Liver (tissue), 3 donors: ENCODE data around the gene PDCD7.

Source experiments
- EGR1 ChIP-seq, 2 donors: IDR thresholded peaks; 2 replicates each; pipeline ENCODE4 v1.6.1; 2016 to 2018; ENCODE audit warnings: antibody characterized with exemption in 2 of 2, low read depth in 2 of 2
- FOXA2 ChIP-seq: IDR thresholded peaks from 2 replicates; pipeline ENCODE4 v1.6.1; 2016; ENCODE audit warnings: antibody characterized with exemption
- JUND ChIP-seq, 2 donors: IDR thresholded peaks; 2 replicates each; pipeline ENCODE4 v1.6.1; 2016; ENCODE audit warnings: antibody characterized with exemption in 2 of 2
- MAX ChIP-seq: IDR thresholded peaks from 2 replicates; pipeline ENCODE4 v1.6.1; 2016; ENCODE audit warnings: antibody characterized with exemption
- RAD21 ChIP-seq, 2 donors: IDR thresholded peaks; 2 replicates each; pipeline ENCODE4 v1.6.1; 2016; ENCODE audit warnings: antibody characterized with exemption in 2 of 2, mild to moderate bottlenecking in 2 of 2
- REST ChIP-seq: IDR thresholded peaks from 2 replicates; pipeline ENCODE4 v1.6.1; 2016; ENCODE audit warnings: antibody characterized with exemption, mild to moderate bottlenecking
- SP1 ChIP-seq: IDR thresholded peaks from 2 replicates; pipeline ENCODE4 v1.6.1; 2018; ENCODE audit warnings: antibody characterized with exemption, mild to moderate bottlenecking
- TAF1 ChIP-seq: conservative IDR thresholded peaks from 2 replicates; pipeline ENCODE4 v1.6.1; 2016; ENCODE audit warnings: antibody characterized with exemption, mild to moderate bottlenecking
- YY1 ChIP-seq: IDR thresholded peaks from 2 replicates; pipeline ENCODE4 v1.6.1; 2016; ENCODE audit warnings: antibody characterized with exemption, mild to moderate bottlenecking
- TF ChIP-seq, protein P1 (sequence below): fragments of 150-350 bp; IDR thresholded peaks from 2 replicates; pipeline ENCODE4 v1.5.1; 2017; ENCODE audit warnings: improper control_type of control experiment, low read depth, low read length; ENCODE audit not compliant: missing input control
- TF ChIP-seq, protein P2 (sequence below): IDR thresholded peaks from 2 replicates; pipeline ENCODE4 v1.6.1; 2016; ENCODE audit warnings: antibody characterized with exemption
- donor health status: healthy.
- donor health status: healthy.

- TF ChIP-seq, protein P1, sequence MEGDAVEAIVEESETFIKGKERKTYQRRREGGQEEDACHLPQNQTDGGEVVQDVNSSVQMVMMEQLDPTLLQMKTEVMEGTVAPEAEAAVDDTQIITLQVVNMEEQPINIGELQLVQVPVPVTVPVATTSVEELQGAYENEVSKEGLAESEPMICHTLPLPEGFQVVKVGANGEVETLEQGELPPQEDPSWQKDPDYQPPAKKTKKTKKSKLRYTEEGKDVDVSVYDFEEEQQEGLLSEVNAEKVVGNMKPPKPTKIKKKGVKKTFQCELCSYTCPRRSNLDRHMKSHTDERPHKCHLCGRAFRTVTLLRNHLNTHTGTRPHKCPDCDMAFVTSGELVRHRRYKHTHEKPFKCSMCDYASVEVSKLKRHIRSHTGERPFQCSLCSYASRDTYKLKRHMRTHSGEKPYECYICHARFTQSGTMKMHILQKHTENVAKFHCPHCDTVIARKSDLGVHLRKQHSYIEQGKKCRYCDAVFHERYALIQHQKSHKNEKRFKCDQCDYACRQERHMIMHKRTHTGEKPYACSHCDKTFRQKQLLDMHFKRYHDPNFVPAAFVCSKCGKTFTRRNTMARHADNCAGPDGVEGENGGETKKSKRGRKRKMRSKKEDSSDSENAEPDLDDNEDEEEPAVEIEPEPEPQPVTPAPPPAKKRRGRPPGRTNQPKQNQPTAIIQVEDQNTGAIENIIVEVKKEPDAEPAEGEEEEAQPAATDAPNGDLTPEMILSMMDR, result no peak
- TF ChIP-seq MAX, result no peak
- no peak for TF ChIP-seq YY1
- TF ChIP-seq SP1, result no peak
- TF ChIP-seq, protein P2, sequence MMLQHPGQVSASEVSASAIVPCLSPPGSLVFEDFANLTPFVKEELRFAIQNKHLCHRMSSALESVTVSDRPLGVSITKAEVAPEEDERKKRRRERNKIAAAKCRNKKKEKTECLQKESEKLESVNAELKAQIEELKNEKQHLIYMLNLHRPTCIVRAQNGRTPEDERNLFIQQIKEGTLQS, result no peak
- no peak for TF ChIP-seq FOXA2
- no peak for TF ChIP-seq RAD21 (IDR thresholded peaks at IDR 0.05)
- TF ChIP-seq TAF1, result no peak
- no peak for TF ChIP-seq EGR1 (IDR thresholded peaks at IDR 0.05; ENCODE audit: low read depth in 2 of 2)
- TF ChIP-seq JUND (IDR thresholded peaks at IDR 0.05), result no peak
- no peak for TF ChIP-seq REST
Measured at GRCh38 chr15:65105038-65105437, 28.6 kb downstream of the PDCD7 start.
